HL-60 (cell line): ENCODE measurements around the gene OSBPL10.

Source experiments
- GABPA ChIP-seq: IDR thresholded peaks from 2 replicates; pipeline ENCODE4 v1.6.1; 2012; ENCODE audit warnings: low read depth
- POLR2AphosphoS5 ChIP-seq: IDR thresholded peaks from 2 replicates; pipeline ENCODE4 v1.6.1; 2012; ENCODE audit warnings: low read depth
- TF ChIP-seq, protein P1 (sequence below): IDR thresholded peaks from one replicate; pipeline ENCODE4 v1.5.1; 2011; ENCODE audit warnings: low read length, control low read depth, inconsistent platforms; ENCODE audit not compliant: insufficient read depth
- TF ChIP-seq, protein P2 (sequence below): IDR thresholded peaks from 2 replicates; pipeline ENCODE4 v1.6.1; 2012; ENCODE audit warnings: low read depth; ENCODE audit not compliant: insufficient replicate concordance

DNA sequence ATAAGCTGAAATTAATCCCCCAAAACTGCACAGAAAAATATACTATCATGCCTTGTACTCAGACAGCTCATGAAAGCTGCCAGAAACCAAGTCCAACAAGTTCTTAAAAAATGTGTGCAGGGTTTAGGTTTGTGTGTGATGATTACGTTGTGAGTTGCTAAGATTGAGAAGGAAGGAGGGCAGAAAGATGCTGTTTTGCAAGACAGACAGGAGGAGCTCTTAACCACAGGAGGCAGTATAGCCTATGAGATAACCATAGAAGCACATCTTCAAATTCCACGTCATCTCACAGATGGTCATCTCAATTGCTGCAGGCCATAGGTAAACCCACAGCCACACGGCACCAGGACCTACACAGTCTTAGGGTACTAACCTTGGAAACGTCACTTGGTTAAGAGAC is 256.4 kb downstream of the OSBPL10 start:
- TF ChIP-seq, protein P1, sequence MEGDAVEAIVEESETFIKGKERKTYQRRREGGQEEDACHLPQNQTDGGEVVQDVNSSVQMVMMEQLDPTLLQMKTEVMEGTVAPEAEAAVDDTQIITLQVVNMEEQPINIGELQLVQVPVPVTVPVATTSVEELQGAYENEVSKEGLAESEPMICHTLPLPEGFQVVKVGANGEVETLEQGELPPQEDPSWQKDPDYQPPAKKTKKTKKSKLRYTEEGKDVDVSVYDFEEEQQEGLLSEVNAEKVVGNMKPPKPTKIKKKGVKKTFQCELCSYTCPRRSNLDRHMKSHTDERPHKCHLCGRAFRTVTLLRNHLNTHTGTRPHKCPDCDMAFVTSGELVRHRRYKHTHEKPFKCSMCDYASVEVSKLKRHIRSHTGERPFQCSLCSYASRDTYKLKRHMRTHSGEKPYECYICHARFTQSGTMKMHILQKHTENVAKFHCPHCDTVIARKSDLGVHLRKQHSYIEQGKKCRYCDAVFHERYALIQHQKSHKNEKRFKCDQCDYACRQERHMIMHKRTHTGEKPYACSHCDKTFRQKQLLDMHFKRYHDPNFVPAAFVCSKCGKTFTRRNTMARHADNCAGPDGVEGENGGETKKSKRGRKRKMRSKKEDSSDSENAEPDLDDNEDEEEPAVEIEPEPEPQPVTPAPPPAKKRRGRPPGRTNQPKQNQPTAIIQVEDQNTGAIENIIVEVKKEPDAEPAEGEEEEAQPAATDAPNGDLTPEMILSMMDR, result peak; percentile 25
- TF ChIP-seq POLR2AphosphoS5 (no peak), GABPA (no peak)
- TF ChIP-seq, protein P2, sequence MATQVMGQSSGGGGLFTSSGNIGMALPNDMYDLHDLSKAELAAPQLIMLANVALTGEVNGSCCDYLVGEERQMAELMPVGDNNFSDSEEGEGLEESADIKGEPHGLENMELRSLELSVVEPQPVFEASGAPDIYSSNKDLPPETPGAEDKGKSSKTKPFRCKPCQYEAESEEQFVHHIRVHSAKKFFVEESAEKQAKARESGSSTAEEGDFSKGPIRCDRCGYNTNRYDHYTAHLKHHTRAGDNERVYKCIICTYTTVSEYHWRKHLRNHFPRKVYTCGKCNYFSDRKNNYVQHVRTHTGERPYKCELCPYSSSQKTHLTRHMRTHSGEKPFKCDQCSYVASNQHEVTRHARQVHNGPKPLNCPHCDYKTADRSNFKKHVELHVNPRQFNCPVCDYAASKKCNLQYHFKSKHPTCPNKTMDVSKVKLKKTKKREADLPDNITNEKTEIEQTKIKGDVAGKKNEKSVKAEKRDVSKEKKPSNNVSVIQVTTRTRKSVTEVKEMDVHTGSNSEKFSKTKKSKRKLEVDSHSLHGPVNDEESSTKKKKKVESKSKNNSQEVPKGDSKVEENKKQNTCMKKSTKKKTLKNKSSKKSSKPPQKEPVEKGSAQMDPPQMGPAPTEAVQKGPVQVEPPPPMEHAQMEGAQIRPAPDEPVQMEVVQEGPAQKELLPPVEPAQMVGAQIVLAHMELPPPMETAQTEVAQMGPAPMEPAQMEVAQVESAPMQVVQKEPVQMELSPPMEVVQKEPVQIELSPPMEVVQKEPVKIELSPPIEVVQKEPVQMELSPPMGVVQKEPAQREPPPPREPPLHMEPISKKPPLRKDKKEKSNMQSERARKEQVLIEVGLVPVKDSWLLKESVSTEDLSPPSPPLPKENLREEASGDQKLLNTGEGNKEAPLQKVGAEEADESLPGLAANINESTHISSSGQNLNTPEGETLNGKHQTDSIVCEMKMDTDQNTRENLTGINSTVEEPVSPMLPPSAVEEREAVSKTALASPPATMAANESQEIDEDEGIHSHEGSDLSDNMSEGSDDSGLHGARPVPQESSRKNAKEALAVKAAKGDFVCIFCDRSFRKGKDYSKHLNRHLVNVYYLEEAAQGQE, result no peak
